Stimulated activated CD4-positive, alpha-beta T cell treated with anti-CD3 and anti-CD28 coated beads, Interleukin-4, amount 100 ng/mL, for 48 hours (primary cell): Measurements from ENCODE around the gene CD300H.

ENCODE experiments used
- DNase-seq, 2 donors: peaks; one replicate each; pipeline ENCODE4 v3.0.0-alpha.2; 2020; ENCODE audit warnings: low read depth in 2 of 2

CD300H gene

GRCh38 chr17:74567397-74567796, at the start of gene CD300H:
Gene CD300H (minus strand): TSS chr17:74567509.
- no peak for DNase-seq

GRCh38 chr17:74616696-74617095, 49.4 kb upstream of the CD300H start:
- no peak for DNase-seq

GRCh38 chr17:74612046-74612445, 44.7 kb upstream of the CD300H start:
- no peak for DNase-seq

- DNase-seq, result no peak
Measured at GRCh38 chr17:74610108-74610507, 42.8 kb upstream of the CD300H start.

GRCh38 chr17:74608511-74608910, 41.2 kb upstream of the CD300H start:
- no peak for DNase-seq

GRCh38 chr17:74607221-74607620, 39.9 kb upstream of the CD300H start:
- no peak for DNase-seq

- no peak for DNase-seq
Measured at GRCh38 chr17:74606050-74606449, 38.7 kb upstream of the CD300H start.

GRCh38 chr17:74605361-74605760, 38.1 kb upstream of the CD300H start:
- DNase-seq, result no peak

- DNase-seq, result no peak
Measured at GRCh38 chr17:74604761-74605160, 37.5 kb upstream of the CD300H start.

GRCh38 chr17:74604200-74604599, 36.9 kb upstream of the CD300H start:
- no peak for DNase-seq

GRCh38 chr17:74603746-74604145, 36.4 kb upstream of the CD300H start:
- DNase-seq, result no peak

GRCh38 chr17:74603037-74603635, 35.8 kb upstream of the CD300H start:
- DNase-seq, result no peak

GRCh38 chr17:74601944-74602572, 34.7 kb upstream of the CD300H start:
- DNase-seq, result peak in 1 of 2 donors; percentile 18

- DNase-seq, result no peak
Measured at GRCh38 chr17:74599448-74599939, 32.2 kb upstream of the CD300H start.

- no peak for DNase-seq
Measured at GRCh38 chr17:74599023-74599399, 31.7 kb upstream of the CD300H start.

- DNase-seq, result no peak
Measured at GRCh38 chr17:74598346-74599022, 31.2 kb upstream of the CD300H start.

- DNase-seq, result no peak
Measured at GRCh38 chr17:74597069-74597790, 29.9 kb upstream of the CD300H start.

GRCh38 chr17:74595037-74595750, 27.9 kb upstream of the CD300H start:
- DNase-seq, result no peak

GRCh38 chr17:74592087-74592990, 25.0 kb upstream of the CD300H start, which contains the start of gene CD300LD:
Gene CD300LD (minus strand): TSS chr17:74592283. CDS start chr17:74592202, 81 bp downstream.
- no peak for DNase-seq

GRCh38 chr17:74591503-74591902, 24.2 kb upstream of the CD300H start:
- no peak for DNase-seq

- no peak for DNase-seq
Measured at GRCh38 chr17:74585711-74586110, 18.4 kb upstream of the CD300H start.
